Activated CD4-positive, alpha-beta T cell treated with anti-CD3 and anti-CD28 coated beads, Interleukin-2, Interleukin-4, amounts not matched to agents 100 ng/mL and 50 ng/mL, durations not matched to agents 16 hours and 8 hours (primary cell): ENCODE measurements around the gene NUDT21.
A peak's percentile ranks its signal among the peaks of the same experiment; 100 is the strongest.
"Not testable (repeated sequence)": the region's sequence is repeated elsewhere in the genome, so short reads cannot be mapped to it uniquely, and the experiment has no call there.

Source experiments
- DNase-seq: peaks from one replicate; pipeline ENCODE4 v3.0.0-alpha.2; 2020; ENCODE audit warnings: low spot score

Gene NUDT21

GRCh38 chr16:56450986-56451752 is at the start of gene NUDT21, which contains the start of gene OGFOD1:
Gene NUDT21, minus strand, starts transcription at chr16:56451332. Its CDS starts 130 bp downstream, at chr16:56451202.
Gene OGFOD1, plus strand, starts transcription at chr16:56451554. Its CDS starts 59 bp downstream, at chr16:56451613.
- DNase-seq: peak; percentile 97

GRCh38 chr16:56493815-56494214 is 42.7 kb upstream of the NUDT21 start:
- DNase-seq: no peak

GRCh38 chr16:56493126-56493525 is 42.0 kb upstream of the NUDT21 start:
- no peak for DNase-seq

GRCh38 chr16:56491657-56492261 is 40.6 kb upstream of the NUDT21 start:
- DNase-seq: no peak

GRCh38 chr16:56488868-56489267 is 37.7 kb upstream of the NUDT21 start:
- not testable (repeated sequence) for DNase-seq

- DNase-seq: no peak
Observed at GRCh38 chr16:56488035-56488434, 36.9 kb upstream of the NUDT21 start.

GRCh38 chr16:56483394-56483793 is 32.3 kb upstream of the NUDT21 start:
- DNase-seq: no peak

- DNase-seq: no peak
Observed at GRCh38 chr16:56482683-56483236, 31.6 kb upstream of the NUDT21 start.

GRCh38 chr16:56481468-56482122 is 30.5 kb upstream of the NUDT21 start:
- DNase-seq: no peak

- no peak for DNase-seq
Observed at GRCh38 chr16:56480776-56481467, 29.8 kb upstream of the NUDT21 start.

- DNase-seq: no peak
Observed at GRCh38 chr16:56479469-56479868, 28.3 kb upstream of the NUDT21 start.

- DNase-seq: no peak
Observed at GRCh38 chr16:56478281-56479049, 27.3 kb upstream of the NUDT21 start.

GRCh38 chr16:56477096-56477878 is 26.2 kb upstream of the NUDT21 start:
- DNase-seq: no peak

- DNase-seq: no peak
Observed at GRCh38 chr16:56475201-56475600, 24.1 kb upstream of the NUDT21 start.

GRCh38 chr16:56470666-56471065 is 19.5 kb upstream of the NUDT21 start:
- no peak for DNase-seq

- DNase-seq: no peak
Observed at GRCh38 chr16:56470232-56470631, 19.1 kb upstream of the NUDT21 start.

GRCh38 chr16:56469748-56470147 is 18.6 kb upstream of the NUDT21 start:
- no peak for DNase-seq

GRCh38 chr16:56468800-56469199 is 17.7 kb upstream of the NUDT21 start:
- DNase-seq: no peak

- DNase-seq: no peak
Observed at GRCh38 chr16:56466344-56466743, 15.2 kb upstream of the NUDT21 start.

- no peak for DNase-seq
Observed at GRCh38 chr16:56463153-56463552, 12.0 kb upstream of the NUDT21 start.
